ENCODE measurements around the gene DAB2IP.

- no peak for TF ChIP-seq CTCF (IDR thresholded peaks at IDR 0.05)
- TF ChIP-seq POLR2A (IDR thresholded peaks at IDR 0.05), result no peak
These were observed 66.7 kb downstream of the DAB2IP start for GRCh38 chr9:121718084-121718483.

Measured in stomach (tissue), 4 donors.